Peyer's patch (tissue), 4 donors: ENCODE measurements around the gene PSMB8.

Experiments used
- CTCF ChIP-seq, 6 experiments: fragments of 450-650 bp in 4 of 6; fragments of 200-600 bp in 2 of 6; sonication (generic) in 1 of 6; IDR thresholded peaks; one replicate each; pipeline ENCODE4 v1.5.1; 2017 to 2019; ENCODE audit warnings: antibody characterized with exemption in 6 of 6, mild to moderate bottlenecking in 3 of 6, moderate library complexity in 1 of 6
- POLR2A ChIP-seq, 2 donors: fragments of 450-650 bp; IDR thresholded peaks; one replicate each; pipeline ENCODE4 v1.5.1; 2017; ENCODE audit warnings: antibody characterized with exemption in 2 of 2, mild to moderate bottlenecking in 2 of 2, moderate library complexity in 2 of 2

DNA sequence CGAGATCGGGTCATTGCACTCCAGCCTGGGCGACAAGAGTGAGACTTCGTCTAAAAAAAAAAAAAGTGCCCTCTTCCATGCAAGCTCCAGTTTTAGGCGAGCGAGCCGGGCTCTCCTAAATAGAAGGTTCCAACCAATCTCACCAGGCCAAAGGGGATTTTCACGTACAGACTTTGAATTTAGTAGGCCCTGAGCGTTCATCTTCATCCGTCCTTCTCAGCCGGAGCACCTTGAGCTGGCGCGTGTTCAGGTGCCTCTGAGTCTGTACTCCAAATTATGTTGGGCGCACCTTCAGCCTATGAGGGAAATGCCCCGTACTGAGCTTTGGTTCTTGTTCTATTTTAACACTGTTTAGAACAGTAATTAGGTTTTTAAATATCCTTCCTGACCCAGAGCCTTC is 4.5 kb downstream of the PSMB8 start:
- TF ChIP-seq POLR2A (IDR thresholded peaks at IDR 0.05), result no peak
- TF ChIP-seq CTCF (IDR thresholded peaks at IDR 0.05), result no peak
